ENCODE results near the gene SNX8.
"Not testable (repeated sequence)": the region's sequence is repeated elsewhere in the genome, so short reads cannot be mapped to it uniquely, and the experiment has no call there.

Gene SNX8, protein sequence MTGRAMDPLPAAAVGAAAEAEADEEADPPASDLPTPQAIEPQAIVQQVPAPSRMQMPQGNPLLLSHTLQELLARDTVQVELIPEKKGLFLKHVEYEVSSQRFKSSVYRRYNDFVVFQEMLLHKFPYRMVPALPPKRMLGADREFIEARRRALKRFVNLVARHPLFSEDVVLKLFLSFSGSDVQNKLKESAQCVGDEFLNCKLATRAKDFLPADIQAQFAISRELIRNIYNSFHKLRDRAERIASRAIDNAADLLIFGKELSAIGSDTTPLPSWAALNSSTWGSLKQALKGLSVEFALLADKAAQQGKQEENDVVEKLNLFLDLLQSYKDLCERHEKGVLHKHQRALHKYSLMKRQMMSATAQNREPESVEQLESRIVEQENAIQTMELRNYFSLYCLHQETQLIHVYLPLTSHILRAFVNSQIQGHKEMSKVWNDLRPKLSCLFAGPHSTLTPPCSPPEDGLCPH

DNA sequence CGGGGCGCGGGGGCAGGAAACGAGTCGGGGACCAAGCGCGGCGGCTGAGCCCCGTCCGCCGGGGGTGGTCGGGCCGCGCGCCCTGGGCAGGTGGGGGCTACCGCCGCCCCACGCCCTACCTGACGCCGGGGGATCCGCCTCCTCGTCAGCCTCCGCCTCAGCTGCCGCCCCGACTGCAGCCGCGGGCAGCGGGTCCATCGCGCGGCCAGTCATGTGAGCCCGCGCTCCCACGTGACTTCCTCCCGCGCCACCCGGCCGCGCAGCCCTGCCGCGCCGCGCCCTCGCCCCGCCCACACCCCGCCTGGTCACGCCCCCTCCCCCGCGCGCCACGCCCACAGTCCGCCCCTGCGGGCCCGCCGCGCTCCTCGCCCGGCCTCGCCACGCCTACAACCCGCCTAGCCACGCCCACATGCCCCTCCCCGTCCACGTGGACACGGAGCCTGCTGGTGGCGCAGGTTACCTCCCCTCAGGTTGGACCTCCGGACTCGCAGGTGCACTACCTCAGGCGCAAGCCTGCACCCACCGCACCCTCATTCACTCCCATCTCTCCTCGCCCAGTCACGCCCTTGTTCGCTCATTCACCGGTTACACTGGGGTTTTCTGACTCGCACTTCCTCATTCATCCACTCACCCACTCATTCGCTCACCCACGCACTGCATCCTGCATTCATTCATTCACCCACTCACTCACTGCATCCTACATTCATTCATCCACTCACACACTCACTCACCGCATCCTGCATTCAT, at the start of gene SNX8:
Gene SNX8 (minus strand): TSS at position 233 of the 747 bp plus-strand sequence. CDS start 20 bp downstream, at position 213.
- DNase-seq = peak; percentile 94

DNA sequence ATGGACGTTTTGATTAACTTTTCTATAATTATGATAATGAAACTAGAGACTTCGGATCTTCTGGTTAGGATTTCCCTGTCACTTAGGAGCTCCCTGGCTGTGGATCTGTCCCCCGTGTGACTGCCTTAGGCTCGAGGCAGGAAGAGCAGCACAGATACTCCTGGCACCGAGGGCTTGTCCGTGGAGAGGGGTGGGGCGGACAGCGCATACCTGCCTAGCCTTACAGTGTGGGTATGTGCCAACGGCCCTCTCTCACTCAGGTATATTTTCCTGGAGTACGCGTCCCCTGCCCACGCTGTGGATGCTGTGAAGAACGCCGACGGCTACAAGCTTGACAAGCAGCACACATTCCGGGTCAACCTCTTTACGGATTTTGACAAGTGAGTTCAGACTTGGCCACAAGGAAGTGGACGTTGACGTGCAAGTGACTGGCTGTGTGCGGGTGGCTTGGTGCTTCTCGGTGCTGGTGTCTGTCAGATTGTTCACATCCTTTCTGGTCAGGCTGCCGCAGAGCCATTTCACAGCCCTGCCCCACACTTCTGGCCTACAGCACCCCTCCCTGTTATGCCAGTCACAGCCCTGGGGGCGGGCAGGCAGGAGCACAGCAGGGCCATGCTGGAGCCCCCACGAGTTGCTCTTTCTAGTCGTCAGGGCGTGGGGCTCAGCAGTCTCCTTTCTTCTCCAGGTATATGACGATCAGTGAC, 48.3 kb upstream of the SNX8 start:
- DNase-seq = no peak

DNA sequence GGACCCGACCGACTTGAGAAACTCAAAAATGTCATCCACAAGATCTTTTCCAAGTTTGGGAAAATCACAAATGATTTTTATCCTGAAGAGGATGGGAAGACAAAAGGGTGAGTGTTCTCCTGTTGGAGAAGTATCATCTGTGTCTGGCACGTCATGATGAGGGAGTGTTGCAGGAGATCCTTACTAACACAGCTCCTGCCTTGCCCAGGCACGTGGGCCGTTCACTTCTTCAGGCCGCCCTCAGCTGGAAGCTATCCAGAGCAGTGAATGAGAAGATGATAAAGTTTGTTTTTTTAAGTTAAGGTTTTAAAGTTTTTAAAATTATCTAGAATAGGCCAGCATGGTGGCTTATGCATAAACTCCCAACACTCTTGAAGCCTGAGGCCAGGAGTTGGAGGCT, 46.6 kb upstream of the SNX8 start:
- DNase-seq = no peak

DNA sequence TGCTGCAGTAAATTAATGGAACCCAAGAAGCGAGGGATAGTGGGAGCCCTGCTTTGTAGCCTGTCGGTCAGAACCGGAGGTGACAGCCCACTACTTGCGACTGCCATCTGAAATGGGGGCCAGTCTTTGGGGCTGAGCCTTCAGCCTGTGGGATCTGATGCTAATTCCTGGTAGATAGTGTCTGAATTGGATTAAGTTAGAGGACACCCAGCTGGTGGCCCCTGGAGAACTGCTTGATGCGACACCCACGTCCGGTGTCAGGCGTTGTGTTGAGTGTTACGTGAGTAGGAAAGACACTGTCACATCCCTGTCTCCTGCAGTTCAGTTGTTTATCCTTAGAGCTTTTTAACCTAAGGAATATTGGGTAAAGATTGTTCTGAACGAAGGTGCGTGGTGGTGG, 45.4 kb upstream of the SNX8 start:
- no peak for DNase-seq

DNA sequence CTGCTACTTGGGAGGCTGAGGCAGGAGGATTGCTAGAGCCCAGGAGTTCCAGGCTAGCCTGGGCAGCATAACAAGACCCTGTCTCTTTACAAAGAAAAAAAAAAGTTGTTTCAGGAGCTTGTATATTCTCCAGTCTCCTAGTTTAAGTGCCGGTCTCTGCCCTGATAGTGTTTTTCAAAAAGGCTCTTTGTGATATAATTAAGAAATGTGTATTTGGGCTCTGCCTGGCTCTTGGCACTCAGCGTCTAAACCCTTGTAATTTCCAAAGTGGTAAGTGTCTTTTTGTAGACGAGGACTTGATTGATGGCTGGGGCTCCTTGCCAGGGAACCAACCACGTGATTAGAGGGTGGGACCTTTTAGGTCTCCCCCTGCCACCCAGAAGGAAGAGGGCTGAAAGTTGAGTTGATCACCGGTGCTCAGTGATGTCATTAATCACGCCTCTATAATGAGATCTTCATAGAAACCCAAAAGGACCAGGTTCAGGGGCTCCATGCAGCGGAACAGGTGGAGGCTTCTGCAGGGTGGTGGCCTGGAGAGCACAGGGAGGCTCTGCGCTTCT, 44.8 kb upstream of the SNX8 start:
- DNase-seq = no peak

DNA sequence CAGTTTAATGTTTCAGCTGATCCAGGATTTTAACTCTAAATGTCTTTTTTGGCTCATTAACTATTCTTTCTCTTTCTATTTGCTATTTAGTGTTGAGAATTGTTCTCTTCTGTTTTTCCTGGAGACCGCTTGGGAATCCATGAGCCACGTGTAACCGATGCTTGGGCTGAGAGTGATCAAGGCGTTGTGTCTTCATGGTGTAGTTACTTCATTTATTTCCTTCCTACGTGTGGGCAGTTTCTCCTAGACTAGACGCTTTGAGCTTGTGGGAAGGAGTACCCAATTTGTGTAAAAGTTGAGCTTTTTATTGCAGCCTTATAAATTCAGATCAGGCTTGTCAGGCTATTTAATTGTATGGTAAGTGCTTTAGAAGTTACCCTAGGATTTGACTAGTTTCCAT, 43.3 kb upstream of the SNX8 start:
- no peak for DNase-seq

DNA sequence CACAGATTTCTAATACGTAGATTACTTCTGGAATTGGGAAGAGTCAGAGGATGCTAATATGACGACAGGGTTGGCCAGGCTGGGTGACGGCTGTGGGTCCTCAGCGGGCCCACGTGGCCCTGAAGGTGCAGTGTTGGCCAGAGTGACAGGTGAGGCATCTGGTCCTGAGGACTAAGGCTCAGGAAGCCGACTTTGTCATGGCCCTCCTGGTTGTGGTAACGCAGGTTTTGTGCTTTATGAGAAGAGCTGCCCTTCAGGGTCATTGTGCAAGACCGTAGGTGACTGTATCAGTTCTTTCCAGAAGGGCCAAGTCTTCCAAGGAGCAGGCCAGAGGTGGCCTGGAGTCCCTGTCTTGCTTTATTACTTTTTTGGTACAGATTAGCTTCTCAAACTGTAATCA, 42.9 kb upstream of the SNX8 start:
- DNase-seq = no peak

DNA sequence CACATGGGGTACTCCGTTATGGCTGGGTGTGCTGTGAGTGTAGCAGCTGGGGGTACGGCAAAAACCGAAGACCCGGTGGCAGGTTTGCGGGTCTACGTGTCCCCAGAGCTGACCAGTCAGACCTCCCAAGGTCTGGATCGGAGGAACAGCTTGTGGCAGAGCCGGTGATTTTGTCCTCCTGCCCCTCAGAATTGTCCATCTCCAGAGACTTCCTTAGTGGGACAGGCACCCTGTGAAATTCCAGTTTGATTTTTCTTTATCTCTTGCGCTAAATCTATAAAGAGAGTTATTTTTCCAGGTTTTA, 41.4 kb upstream of the SNX8 start:
- no peak for DNase-seq

DNA sequence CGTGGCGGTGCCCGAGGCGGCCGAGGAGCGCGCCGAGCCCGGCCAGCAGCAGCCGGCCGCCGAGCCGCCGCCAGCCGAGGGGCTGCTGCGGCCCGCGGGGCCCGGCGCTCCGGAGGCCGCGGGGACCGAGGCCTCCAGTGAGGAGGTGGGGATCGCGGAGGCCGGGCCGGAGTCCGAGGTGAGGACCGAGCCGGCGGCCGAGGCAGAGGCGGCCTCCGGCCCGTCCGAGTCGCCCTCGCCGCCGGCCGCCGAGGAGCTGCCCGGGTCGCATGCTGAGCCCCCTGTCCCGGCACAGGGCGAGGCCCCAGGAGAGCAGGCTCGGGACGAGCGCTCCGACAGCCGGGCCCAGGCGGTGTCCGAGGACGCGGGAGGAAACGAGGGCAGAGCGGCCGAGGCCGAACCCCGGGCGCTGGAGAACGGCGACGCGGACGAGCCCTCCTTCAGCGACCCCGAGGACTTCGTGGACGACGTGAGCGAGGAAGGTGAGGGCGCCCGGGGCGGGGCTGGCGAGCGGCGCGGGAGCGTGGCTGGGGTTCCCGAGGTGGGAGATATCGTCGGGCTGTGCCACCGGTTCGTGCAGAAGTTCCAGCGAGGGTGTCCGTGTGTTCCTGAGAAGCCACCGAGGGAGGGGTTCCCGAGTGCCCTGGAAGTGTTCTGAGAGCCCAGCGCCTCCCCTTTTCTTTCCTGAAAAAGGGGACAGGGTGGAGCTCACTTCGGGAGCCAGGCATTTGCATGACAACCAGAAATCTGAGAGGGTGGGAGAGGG, 40.9 kb upstream of the SNX8 start:
- peak; percentile 16 for DNase-seq

DNA sequence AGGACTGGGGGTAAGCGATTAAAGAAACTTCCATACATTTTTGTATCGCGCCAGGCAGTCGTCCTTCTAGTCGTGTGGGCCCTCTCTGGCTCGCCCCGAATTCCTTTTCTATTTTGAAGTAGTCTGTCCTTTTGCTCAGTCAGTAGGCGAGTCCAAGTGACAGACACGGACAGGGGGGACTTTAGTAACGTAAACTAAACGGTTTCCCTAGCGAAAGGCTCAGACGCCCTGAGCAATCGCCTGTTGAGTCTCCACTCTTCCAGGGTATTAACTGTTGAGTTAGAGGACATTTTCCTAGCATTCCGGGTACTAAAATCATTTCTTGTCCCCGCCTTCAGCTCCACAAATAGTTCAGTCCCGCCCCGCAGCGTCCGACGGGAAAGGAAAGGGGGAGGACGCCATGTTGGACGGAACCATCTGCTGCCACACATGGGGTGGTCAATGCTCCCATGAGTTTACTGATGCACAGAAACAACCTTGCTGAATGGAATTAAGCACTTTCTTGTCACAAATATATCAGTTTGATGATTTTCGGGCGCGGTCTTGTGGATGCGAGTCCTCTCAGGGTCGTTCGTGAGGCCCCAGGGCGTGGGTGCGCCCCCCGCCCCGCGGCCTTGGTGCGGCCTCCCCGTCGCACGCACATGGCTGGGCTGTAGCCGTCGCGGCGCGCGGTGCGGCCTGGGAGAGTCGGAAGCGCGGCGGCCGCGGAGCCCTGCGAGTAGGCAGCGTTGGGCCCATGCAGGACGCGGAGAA, 40.1 kb upstream of the SNX8 start, which contains the start of gene EIF3B:
Gene EIF3B (plus strand): TSS at position 642 of the 753 bp plus-strand sequence. CDS start 95 bp downstream, at position 737.
- DNase-seq = peak; percentile 80

DNA sequence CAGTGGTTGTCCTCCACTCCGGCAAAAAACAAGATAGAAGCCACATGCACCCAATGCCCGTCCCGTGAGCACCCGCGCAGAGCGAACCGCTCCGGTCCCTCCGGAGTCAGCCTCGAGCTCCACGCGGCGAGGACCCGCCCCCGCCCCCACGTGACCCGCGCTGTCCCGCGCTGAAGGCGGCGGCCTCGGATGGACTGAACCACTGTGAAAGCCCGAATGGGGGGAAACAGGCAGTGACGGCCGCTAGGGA, 39.6 kb upstream of the SNX8 start:
- DNase-seq = peak; percentile 87

DNA sequence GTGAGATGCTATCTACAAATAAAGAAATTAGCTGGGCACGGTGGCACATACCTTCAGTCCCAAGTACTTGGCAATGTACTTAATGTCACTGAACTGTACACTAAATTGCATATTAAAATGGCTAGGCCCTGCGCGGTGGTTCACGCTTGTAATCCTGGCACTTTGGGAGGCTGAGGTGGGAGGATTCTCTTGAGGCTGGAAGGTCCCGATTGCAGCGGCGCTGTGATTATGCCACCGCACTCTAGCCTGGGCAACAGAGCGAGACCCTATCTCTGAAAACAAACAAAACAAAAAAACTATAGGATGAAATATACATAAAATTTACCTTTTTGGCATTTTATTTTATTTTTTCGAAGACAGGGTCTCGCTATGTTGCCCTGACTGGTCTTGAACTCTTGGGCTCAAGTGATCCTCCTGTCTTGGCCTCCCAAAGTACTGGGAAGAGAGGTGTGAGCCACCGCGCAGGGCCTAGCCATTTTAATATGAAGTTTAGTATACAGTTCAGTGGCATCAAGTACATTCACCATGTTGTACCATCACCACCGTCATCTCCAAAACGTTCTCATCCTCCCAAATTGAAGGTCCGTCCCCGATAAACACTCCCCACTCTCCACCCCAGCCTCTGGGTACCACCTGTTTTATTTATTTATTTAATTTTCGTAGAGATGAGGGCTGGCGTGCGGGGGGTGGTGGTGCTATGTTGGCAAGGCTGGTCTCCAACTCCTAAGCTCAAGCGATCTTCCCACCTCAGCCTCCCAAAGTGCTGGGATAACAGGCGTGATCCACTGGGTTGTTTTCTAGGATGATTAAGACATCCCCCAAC, 39.1 kb upstream of the SNX8 start:
- DNase-seq = no peak

DNA sequence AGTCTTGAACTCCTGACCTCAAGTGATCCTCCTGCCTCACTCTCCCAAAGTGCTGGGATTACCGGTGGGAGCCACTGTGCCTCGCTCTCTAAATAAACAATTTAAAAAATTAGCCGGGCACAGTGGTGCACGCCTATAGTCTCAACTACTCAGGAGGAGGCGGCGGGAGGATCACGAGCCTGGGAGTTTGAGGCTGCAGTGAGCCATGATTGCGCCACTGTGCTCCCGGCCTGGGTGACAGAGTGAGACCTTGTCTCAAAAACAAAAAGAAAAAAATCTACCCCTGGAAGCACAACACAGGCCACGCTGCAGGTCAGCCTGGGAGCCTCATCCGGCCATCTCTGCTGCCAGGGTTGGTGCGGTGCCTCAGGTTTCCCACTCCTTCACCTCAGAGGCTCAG, 36.6 kb upstream of the SNX8 start:
- no peak for DNase-seq

DNA sequence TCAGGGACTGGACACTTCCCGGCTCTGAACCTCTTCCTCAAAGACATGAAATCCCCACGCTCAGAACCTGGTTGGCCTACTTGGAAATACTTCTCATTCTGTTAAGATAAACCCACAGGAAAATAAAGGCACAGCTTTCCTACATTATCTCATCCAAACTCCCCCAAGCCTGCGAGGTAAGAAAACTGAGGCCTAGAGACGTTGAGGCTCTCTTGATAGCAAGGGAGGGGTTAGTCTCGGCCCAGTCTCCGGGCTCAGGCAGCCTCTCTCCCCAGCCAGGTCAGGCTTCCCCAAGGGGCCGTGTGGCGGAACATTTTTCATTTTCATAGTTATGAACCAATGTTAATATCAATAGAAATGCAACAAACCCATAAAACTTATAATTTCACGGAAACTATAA, 35.8 kb upstream of the SNX8 start:
- DNase-seq = no peak

DNA sequence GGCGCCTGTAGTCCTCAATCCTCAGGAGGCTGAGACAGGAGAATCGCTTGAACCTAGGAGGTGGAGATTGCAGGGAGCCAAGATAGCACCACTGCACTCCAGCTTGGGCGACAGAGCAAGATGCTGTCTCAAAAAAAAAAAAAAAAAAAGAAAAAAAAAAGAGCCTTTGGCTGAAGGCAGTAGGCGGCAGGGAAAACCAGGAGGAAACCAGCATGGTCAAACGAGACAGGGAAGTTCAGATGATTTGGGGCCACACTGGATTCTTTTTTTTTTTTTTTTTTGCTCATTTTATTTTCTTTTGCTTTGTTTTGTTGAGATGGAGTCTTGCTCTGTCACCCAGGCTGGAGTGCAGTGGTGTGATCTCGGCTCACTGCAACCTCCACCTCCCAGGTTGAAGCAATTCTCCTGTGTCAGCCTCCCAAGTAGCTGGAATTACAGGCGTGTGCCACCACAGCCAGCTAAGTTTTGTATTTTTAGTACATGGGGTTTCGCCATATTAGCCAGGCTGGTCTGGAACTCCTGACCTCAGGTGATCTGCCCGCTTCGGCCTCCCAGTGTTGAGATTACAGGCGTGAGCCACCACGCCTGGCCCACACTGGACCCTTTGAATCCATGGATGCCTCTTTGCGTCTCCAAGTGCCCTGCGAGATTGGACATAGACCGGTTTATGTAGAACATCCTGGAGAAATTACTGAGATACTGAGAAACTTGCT, 33.3 kb upstream of the SNX8 start:
- not testable (repeated sequence) for DNase-seq

DNA sequence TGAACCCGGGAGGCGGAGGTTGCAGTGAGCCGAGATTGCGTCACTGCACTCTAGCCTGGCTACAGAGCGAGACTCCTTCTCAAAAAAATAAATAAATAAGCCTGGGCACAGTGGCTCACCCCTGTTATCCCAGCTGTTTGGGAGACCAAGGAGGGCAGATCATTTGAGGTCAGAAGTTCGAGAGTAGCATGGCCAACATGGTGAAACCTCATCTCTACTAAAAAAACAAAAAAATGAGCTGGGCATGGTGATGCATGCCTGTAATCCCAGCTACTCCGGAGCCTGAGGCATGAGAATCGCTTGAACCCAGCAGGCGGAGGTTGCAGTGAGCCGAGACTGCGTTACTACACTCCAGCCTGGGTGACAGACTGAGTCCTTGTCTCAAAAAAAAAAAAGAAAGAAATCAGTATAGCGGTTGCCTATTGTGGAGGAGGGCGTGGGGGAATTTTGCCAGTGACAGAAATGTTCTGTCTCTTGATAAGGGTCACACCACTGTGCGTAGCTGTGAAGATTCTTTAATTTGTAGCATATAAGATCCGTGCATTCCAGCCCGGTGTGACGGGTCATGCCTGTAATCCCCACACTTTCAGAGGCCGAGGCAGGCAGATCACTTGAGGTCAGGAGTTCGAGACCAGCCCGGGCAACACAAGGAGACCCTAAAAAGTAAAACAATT, 22.5 kb upstream of the SNX8 start:
- no peak for DNase-seq

DNA sequence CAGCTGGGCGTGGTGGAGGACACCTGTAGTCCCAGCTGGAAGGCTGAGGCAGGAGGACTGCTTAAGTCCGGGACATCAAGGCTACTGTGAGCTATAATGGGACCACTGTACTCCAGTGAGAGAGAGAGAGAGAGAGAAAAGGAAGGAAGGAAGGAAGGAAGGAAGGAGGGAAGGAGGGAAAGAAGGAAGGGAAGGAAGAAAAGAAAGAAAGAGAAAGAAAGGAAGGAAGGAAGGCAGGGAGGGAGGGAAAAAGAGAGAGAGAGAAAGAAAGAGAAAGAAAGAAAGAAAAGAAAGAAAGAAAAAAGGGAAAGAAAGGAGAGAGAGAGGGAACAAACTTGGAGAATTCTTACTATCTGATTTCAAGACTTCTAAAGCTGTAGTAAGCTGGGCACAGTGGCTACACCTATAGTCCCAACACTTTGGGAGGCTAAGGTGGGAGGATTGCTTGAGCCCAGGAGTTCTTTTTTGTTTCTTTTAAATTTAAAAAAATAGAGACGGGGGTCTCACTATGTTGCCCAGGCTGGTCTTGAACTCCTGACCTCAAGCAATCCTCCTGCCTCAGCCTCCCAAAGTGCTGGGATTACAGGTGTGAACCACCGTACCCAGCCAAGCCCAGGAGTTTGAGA, 18.5 kb upstream of the SNX8 start:
- not testable (repeated sequence) for DNase-seq

DNA sequence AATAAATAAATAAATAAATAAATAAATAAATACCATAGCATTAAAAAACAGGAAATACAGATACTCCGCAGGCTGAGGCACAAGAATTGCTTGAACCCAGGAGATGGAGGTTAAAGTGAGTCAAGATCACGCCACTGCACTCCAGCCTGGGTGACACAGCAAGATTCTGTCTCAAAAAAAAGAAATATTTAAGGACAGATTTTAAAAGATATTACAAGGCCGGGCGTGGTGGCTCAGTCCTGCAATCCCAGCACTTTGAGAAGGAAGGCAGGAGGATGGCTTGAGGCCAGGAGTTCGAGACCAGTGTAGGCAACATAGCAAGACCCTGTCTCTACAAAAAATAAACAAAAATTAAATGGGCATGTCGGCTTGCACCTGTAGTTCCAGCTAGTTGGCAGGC, 17.5 kb upstream of the SNX8 start:
- DNase-seq = no peak

DNA sequence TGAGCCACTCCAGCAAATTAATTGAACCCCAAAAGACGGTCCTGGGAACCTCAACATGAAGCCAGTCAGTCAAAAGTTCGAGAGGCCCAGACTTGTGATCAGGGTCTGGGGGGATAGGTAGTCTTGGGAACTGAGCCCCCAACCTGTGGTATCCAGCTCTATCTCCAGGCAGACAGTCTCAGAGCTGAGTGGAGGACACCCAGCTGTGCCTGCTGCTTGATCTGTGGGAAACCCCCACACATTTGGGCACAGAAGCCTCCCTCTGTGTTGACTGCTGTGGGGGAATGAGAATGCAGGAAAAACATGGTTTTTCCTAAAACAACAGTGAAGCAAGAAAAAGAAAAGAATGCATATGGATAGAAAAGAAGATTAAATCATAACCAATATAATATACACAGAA, 16.3 kb upstream of the SNX8 start:
- no peak for DNase-seq
